ENCODE data around the gene B3GALNT2. TPM values are rescaled to one million over a fixed set of nuclear protein-coding genes. Genes with fewer than 3 reads are reported as not detected.

The B3GALNT2 gene
- total and polyA plus RNA-seq, 2 of the 8 experiments (the other 6 are each of a cell fraction or from before 2014, with no cell fraction given): 15.4 to 39.4 TPM

DNA sequence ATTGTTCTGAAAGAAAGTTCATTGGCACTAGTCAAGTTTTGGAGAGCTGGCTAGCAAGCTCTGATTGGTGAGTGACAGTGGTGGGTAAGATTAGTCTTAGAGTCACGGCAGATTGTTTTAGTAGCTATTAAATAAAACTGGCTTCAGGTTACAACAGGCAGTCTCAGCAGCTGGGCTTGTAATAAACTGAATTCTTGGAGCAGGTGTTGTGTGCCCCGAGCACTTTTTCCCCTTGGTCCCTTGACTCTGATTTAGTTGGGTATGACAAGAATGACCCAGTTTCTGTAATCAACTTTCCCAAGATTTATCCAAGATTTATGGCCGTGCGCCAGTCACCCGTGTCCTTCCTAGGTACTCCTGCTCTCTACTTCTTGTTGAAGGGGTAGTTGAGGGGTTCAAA, 96.8 kb downstream of the B3GALNT2 start:
- Histone ChIP-seq H4K8ac (ENCODE audit: extremely low read depth, insufficient read depth, low read length) (no peak overlapping the region), H3K4me1 (replicated peaks in 1 of 4; ENCODE audit: control insufficient read depth in 3 of 4, insufficient read depth in 4 of 4, low read length in 3 of 4) (no peaks in the 10 kb centered on the region), H2AK5ac (ENCODE audit: low read depth, low read length) (no peak overlapping the region), H3K27me3 (replicated peaks in 1 of 4; ENCODE audit: control insufficient read depth in 3 of 4, extremely low read depth in 1 of 4, insufficient read depth in 3 of 4, low read length in 3 of 4) (no peaks in the 10 kb centered on the region), H4K91ac (replicated peaks; ENCODE audit: insufficient read length, low read length) (no peak overlapping the region), H3K79me2 (ENCODE audit: control insufficient read depth in 1 of 2, insufficient read depth in 2 of 2, low read length in 2 of 2) (no peaks in the 10 kb centered on the region; a peak in 1 of 4 replicates), H3K14ac (ENCODE audit: insufficient read length) (no peak overlapping the region), H4K20me1 (replicated peaks in 1 of 2; ENCODE audit: control insufficient read depth in 1 of 2, insufficient read depth in 2 of 2, low read length in 2 of 2) (peaks cover 0 to 1% of the 10 kb centered on the region in 2 experiments), H3K23me2 (ENCODE audit: low read depth, low read length) (no peaks in the 10 kb centered on the region), H2BK15ac (ENCODE audit: low read length) (no peak overlapping the region), H2BK20ac (ENCODE audit: low read length) (no peak overlapping the region), H2AFZ (ENCODE audit: low read length) (no peak overlapping the region), H3K27ac (ENCODE audit: low read depth, low read length) (no peak overlapping the region), H3K4me2 (ENCODE audit: insufficient read depth in 1 of 2, low read depth in 2 of 2, low read length in 2 of 2) (no peak overlapping the region), H3K36me3 (ENCODE audit: control insufficient read depth in 2 of 4, insufficient read depth in 4 of 4, low read length in 3 of 4) (peaks cover 0 to 3% (median 0%) of the 10 kb centered on the region in 4 experiments; a peak in 1 of 8 replicates), H3K18ac (ENCODE audit: extremely low read depth, low read length) (no peak overlapping the region), H2BK120ac (replicated peaks; ENCODE audit: low read depth, low read length) (no peak overlapping the region), H2BK12ac (ENCODE audit: low read depth, low read length) (no peak overlapping the region), H4K5ac (ENCODE audit: insufficient read length, low read depth, low read length) (no peak overlapping the region), H3K9me3 (ENCODE audit: insufficient read depth in 2 of 2, low read depth in 1 of 2, low read length in 1 of 2) (no peaks in the 10 kb centered on the region), H3K23ac (ENCODE audit: insufficient read length) (no peak overlapping the region), H3K4ac (replicated peaks; ENCODE audit: insufficient read length, low read depth, low read length) (no peak overlapping the region), H3K79me1 (ENCODE audit: low read depth, low read length) (no peaks in the 10 kb centered on the region), H2BK5ac (ENCODE audit: low read depth, low read length) (no peak overlapping the region), H3K9ac (replicated peaks in 1 of 4; ENCODE audit: extremely low read depth in 1 of 4, low read depth in 3 of 4, low read length in 3 of 4) (no peak overlapping the region), H3K4me3 (ENCODE audit: extremely low read depth in 1 of 4, insufficient read depth in 2 of 4, low read depth in 3 of 4, low read length in 4 of 4) (no peak overlapping the region), H3K56ac (replicated peaks; ENCODE audit: insufficient read length, low read depth, low read length) (no peak overlapping the region)
- POLR2A ChIA-PET (ENCODE audit: partially characterized antibody): no interaction called here
- FAIRE-seq (no peak), DNase-seq (ENCODE audit: low read depth in 1 of 2, low spot score in 2 of 2) (peak in 1 of 2 experiments; percentile 33)
- WGBS, 2 experiments (ENCODE audit: extremely low coverage in 1 of 2, insufficient coverage in 1 of 2, insufficient read length in 1 of 2, insufficient replicate concordance in 2 of 2, low coverage in 1 of 2, low lambda C conversion rate in 2 of 2, missing lambda C conversion rate in 1 of 2): 92% methylated on average over 5 of the region's 5 CpGs; no CpG with 5 or more reads in 1 of the 2 experiments
- CTCF ChIA-PET (ENCODE audit: partially characterized antibody): interaction anchor here (1.0 to 1.3 kb wide), 2 partner anchors 9 to 165 kb away, joined by 3 to 8 read pairs; no protein-coding TSS in a partner anchor
- TF ChIP-seq CBX5 (IDR thresholded peaks at IDR 0.05; ENCODE audit: low read depth, low read length): no peak
- TF ChIP-seq MAX (IDR thresholded peaks at IDR 0.05): no peak
- TF ChIP-seq RFX5 (IDR thresholded peaks at IDR 0.05; ENCODE audit: borderline replicate concordance, low read depth, low read length): no peak
- no peak for TF ChIP-seq BACH1 (IDR thresholded peaks at IDR 0.05; ENCODE audit: low read length)
- TF ChIP-seq KDM4A (IDR thresholded peaks at IDR 0.05; ENCODE audit: low read depth, low read length, severe bottlenecking): no peak
- TF ChIP-seq SIRT6 (IDR thresholded peaks at IDR 0.05; ENCODE audit: low read length): no peak
- TF ChIP-seq RAD21 (IDR thresholded peaks at IDR 0.05 in 1 of 2, conservative IDR thresholded peaks at IDR 0.05 in 1 of 2; ENCODE audit: low read depth in 2 of 2, low read length in 2 of 2): no peak
- no peak for TF ChIP-seq EGR1 (IDR thresholded peaks at IDR 0.05; ENCODE audit: borderline replicate concordance, low read depth, low read length)
- TF ChIP-seq SIN3A (conservative IDR thresholded peaks at IDR 0.05 in 1 of 2, IDR thresholded peaks at IDR 0.05 in 1 of 2; ENCODE audit: low read depth in 1 of 2, low read length in 2 of 2): no peak
- TF ChIP-seq JUND (IDR thresholded peaks at IDR 0.05; ENCODE audit: low read length): no peak

Data from H1 (cell line).